Measurements from ENCODE around the gene CXADR.
A peak's percentile ranks its signal among the peaks of the same experiment; 100 is the strongest.

CXADR gene

GRCh38 chr21:17583898-17584297, 71.1 kb downstream of the CXADR start:
- Histone ChIP-seq H2AFZ (ENCODE audit: low read depth, low read length) (no peak overlapping the region), H3K4me1 (ENCODE audit: low read length) (no peaks in the 10 kb centered on the region), H3K4me2 (ENCODE audit: low read length) (no peak overlapping the region), H3K9ac (ENCODE audit: low read length) (no peak overlapping the region), H4K20me1 (ENCODE audit: insufficient read depth, low read length) (no peaks in the 10 kb centered on the region), H3K79me2 (ENCODE audit: low read length) (no peaks in the 10 kb centered on the region), H3K36me3 (replicated peaks; ENCODE audit: low read depth, low read length) (no peaks in the 10 kb centered on the region), H3K4me3 (ENCODE audit: low read length) (no peak overlapping the region), H3K27me3 (ENCODE audit: low read depth, low read length) (no peaks in the 10 kb centered on the region), H3K27ac (ENCODE audit: low read length) (no peak overlapping the region), H3K9me3 (ENCODE audit: insufficient read depth, low read length) (no peaks in the 10 kb centered on the region)
- no peak for TF ChIP-seq EZH2phosphoT487 (IDR thresholded peaks at IDR 0.05; ENCODE audit: low read depth)
- TF ChIP-seq CTCF (IDR thresholded peaks at IDR 0.05; ENCODE audit: low read depth, low read length) = no peak

- no peaks in the 10 kb centered on the region for H3K4me1 ChIP-seq (ENCODE audit: low read length)
- no peaks in the 10 kb centered on the region for H3K9me3 ChIP-seq (ENCODE audit: insufficient read depth, low read length)
- H3K27me3 ChIP-seq (ENCODE audit: low read depth, low read length) = no peaks in the 10 kb centered on the region
- no peak overlapping the region for H3K27ac ChIP-seq (ENCODE audit: low read length)
- no peak overlapping the region for H3K9ac ChIP-seq (ENCODE audit: low read length)
- no peak overlapping the region for H3K4me3 ChIP-seq (ENCODE audit: low read length)
- no peaks in the 10 kb centered on the region for H4K20me1 ChIP-seq (ENCODE audit: insufficient read depth, low read length)
- no peaks in the 10 kb centered on the region for H3K79me2 ChIP-seq (ENCODE audit: low read length)
- peaks cover 7% of the 10 kb centered on the region for H3K36me3 ChIP-seq (replicated peaks; ENCODE audit: low read depth, low read length)
- no peak overlapping the region for H2AFZ ChIP-seq (ENCODE audit: low read depth, low read length)
- TF ChIP-seq CTCF (IDR thresholded peaks at IDR 0.05; ENCODE audit: low read depth, low read length) (peak; percentile 59), EZH2phosphoT487 (IDR thresholded peaks at IDR 0.05; ENCODE audit: low read depth) (no peak)
- H3K4me2 ChIP-seq (ENCODE audit: low read length) = no peak overlapping the region
Observed at GRCh38 chr21:17585875-17586450, 73.1 kb downstream of the CXADR start.

DNA sequence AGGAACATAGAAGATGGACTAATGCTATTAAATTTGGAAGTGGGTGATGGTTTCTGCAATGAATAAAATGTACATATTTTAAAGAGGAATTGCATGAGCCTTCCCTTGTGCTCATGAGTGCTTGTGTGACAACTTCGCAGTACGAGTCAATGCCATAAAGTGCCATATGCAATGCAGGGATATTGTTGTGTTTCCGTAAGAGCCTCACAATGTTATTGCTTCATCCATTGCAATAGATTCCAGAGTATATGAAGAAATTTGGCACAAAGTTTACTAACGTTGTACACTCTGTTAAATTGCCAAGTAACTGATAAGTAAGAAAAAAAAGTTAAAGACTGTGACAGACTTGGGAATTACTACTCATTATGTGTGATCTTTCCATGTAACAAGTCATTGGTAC, 77.6 kb downstream of the CXADR start:
- Histone ChIP-seq H3K36me3 (replicated peaks; ENCODE audit: low read depth, low read length) (peaks cover 30% of the 10 kb centered on the region), H3K27ac (ENCODE audit: low read length) (no peak overlapping the region), H3K4me2 (ENCODE audit: low read length) (no peak overlapping the region)

GRCh38 chr21:17597680-17598079, 84.8 kb downstream of the CXADR start:
- TF ChIP-seq EZH2phosphoT487 (IDR thresholded peaks at IDR 0.05; ENCODE audit: low read depth) = no peak
- no peak for TF ChIP-seq CTCF (IDR thresholded peaks at IDR 0.05; ENCODE audit: low read depth, low read length)
- no peak overlapping the region for H3K4me2 ChIP-seq (ENCODE audit: low read length)
- no peak overlapping the region for H3K27ac ChIP-seq (ENCODE audit: low read length)
- H3K27me3 ChIP-seq (ENCODE audit: low read depth, low read length) = no peaks in the 10 kb centered on the region
- peaks cover 11% of the 10 kb centered on the region for H4K20me1 ChIP-seq (ENCODE audit: insufficient read depth, low read length)
- no peak overlapping the region for H3K9ac ChIP-seq (ENCODE audit: low read length)
- H3K4me3 ChIP-seq (ENCODE audit: low read length) = no peak overlapping the region
- H3K79me2 ChIP-seq (ENCODE audit: low read length) = peaks cover 30% of the 10 kb centered on the region
- no peak overlapping the region for H2AFZ ChIP-seq (ENCODE audit: low read depth, low read length)
- no peaks in the 10 kb centered on the region for H3K9me3 ChIP-seq (ENCODE audit: insufficient read depth, low read length)
- peaks cover 55% of the 10 kb centered on the region for H3K36me3 ChIP-seq (replicated peaks; ENCODE audit: low read depth, low read length)
- peaks cover 41% of the 10 kb centered on the region for H3K4me1 ChIP-seq (ENCODE audit: low read length)

More for the DNA sequence above, 77.6 kb downstream of the CXADR start:
- Histone ChIP-seq H2AFZ (ENCODE audit: low read depth, low read length) (no peak overlapping the region), H3K9ac (ENCODE audit: low read length) (no peak overlapping the region), H4K20me1 (ENCODE audit: insufficient read depth, low read length) (no peaks in the 10 kb centered on the region), H3K9me3 (ENCODE audit: insufficient read depth, low read length) (no peaks in the 10 kb centered on the region), H3K79me2 (ENCODE audit: low read length) (0 out of 2 replicates have a peak, but pooled peaks cover 2% of the 10 kb centered on the region), H3K4me3 (ENCODE audit: low read length) (no peak overlapping the region), H3K27me3 (ENCODE audit: low read depth, low read length) (no peaks in the 10 kb centered on the region), H3K4me1 (ENCODE audit: low read length) (peaks cover 17% of the 10 kb centered on the region)
- TF ChIP-seq CTCF (IDR thresholded peaks at IDR 0.05; ENCODE audit: low read depth, low read length) (no peak), EZH2phosphoT487 (IDR thresholded peaks at IDR 0.05; ENCODE audit: low read depth) (no peak)

All from OCI-LY3 (cell line).